ENCODE data around the gene UBE2D2.

UBE2D2 gene

DNA sequence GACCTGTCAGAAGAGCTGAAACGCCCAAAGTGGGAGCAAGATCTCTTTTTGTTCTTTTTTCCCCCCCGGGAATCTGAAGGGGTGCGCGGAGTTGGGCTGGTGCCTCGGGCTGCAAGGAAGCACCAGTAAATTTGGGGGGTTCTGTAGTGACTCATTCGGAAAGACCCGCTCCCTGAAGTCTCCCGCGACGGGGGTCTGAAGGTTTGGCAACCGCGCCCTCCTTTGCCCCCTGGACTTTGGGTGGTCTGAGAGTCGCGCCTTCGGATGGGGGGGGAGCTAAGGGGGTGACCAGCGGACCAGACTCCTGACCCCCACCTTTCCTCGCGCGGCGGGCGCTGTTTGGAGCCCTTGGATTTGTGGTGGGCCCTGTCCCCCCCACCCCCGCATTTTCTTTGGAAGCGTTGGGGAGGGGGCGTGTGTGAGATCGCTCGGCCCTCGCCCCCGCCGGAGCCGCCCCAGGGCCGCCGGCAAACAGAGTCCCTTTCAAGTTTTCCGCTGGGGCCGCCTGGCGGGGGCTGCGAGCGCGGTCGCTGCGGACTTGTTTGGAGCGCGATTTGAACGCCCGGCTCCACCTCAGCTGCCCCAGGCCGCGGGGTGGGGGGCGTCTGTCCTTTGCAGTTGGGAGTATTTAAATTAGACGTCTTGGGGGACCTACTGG, 89.0 kb downstream of the UBE2D2 start:
- Histone ChIP-seq H3K36me3 (ENCODE audit: insufficient read depth, low read length) (no peaks in the 10 kb centered on the region), H3K27ac (no peak overlapping the region), H3K9me3 (ENCODE audit: low read depth, low read length) (no peaks in the 10 kb centered on the region), H3K4me3 (peak overlapping the region; percentile 94), H3K9ac (ENCODE audit: insufficient read length) (peak overlapping the region; percentile 64)
- no peak for DNase-seq (ENCODE audit: low read depth, low spot score)
- TF ChIP-seq FOXP2 (optimal IDR thresholded peaks at IDR 0.05; ENCODE audit: control extremely low read depth, extremely low read length, insufficient read depth) (no peak), POLR2AphosphoS5 (IDR thresholded peaks at IDR 0.05; ENCODE audit: borderline replicate concordance, low read depth, low read length) (no peak), EZH2 (IDR thresholded peaks at IDR 0.05) (no peak)

DNA sequence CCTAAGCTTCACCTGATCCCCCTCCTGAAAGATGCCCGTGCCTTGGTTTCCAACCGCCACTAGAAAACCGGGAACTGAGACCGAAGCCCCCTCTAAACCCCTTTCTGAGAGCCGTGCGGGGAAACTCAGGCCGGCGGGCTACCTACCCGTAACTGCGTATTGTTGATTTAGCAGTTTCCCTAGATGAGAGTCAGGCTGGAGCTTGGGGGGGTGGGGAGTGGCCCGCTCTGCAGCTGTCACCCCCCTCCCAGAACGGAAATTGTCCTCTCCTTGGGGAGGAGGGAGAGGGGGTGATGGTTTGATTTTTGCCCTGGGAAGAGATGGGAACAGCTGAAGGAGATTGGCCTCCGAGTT, 89.5 kb downstream of the UBE2D2 start:
- no peaks in the 10 kb centered on the region for H3K36me3 ChIP-seq (ENCODE audit: insufficient read depth, low read length)
- H3K27ac ChIP-seq = no peak overlapping the region
- peak overlapping the region; percentile 94 for H3K4me3 ChIP-seq
- no peaks in the 10 kb centered on the region for H3K9me3 ChIP-seq (ENCODE audit: low read depth, low read length)
- TF ChIP-seq EZH2 (IDR thresholded peaks at IDR 0.05) (no peak), POLR2AphosphoS5 (IDR thresholded peaks at IDR 0.05; ENCODE audit: borderline replicate concordance, low read depth, low read length) (no peak), FOXP2 (optimal IDR thresholded peaks at IDR 0.05; ENCODE audit: control extremely low read depth, extremely low read length, insufficient read depth) (no peak)
- no peak for DNase-seq (ENCODE audit: low read depth, low spot score)
- H3K9ac ChIP-seq (ENCODE audit: insufficient read length) = peak overlapping the region; percentile 64

DNA sequence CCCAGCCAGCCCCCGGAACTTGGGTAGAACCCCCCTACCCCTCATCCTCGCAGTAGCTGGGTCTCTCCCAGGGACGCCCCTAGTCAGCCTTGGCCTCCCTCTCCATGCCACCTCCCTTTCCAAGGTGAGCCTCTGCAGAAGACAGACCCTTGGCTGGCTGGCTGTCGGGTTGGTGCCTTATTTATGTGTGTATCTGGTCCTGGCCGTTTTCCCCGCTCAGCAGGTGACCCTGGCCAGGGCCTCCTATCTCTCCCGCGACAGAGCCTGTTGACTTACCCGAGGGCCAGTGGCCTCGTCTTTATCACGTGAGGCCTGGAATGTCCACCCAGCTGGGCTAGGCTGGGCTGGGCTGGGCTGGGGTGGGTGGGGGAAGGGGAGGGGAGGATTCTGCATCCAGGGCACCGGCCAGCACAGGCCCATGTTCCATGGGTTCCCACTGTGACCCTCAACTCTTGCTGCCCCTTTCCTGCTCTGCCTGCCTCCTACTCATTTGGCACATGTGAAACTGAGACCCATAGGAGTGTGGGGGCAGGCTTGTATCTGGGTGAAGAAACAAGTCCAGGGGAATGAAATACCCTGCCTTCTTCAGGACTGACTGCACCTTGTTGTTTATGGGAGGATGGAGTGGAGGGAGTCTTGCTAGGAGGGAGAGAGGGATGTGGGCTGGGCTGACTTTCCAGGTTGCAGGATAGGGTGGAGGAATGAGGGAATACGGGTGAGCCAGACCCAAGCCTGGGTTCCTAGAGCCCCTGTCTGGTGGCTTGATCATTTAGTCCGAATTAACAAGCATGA, 90.1 kb downstream of the UBE2D2 start:
- no peak overlapping the region for H3K9ac ChIP-seq (ENCODE audit: insufficient read length)
- H3K27ac ChIP-seq = peak overlapping the region; percentile 75; the same call in 1 of the 2 replicates
- no peak for DNase-seq (ENCODE audit: low read depth, low spot score)
- no peaks in the 10 kb centered on the region for H3K36me3 ChIP-seq (ENCODE audit: insufficient read depth, low read length)
- TF ChIP-seq FOXP2 (optimal IDR thresholded peaks at IDR 0.05; ENCODE audit: control extremely low read depth, extremely low read length, insufficient read depth) = no peak
- TF ChIP-seq EZH2 (IDR thresholded peaks at IDR 0.05) = no peak
- TF ChIP-seq POLR2AphosphoS5 (IDR thresholded peaks at IDR 0.05; ENCODE audit: borderline replicate concordance, low read depth, low read length) = no peak
- H3K9me3 ChIP-seq (ENCODE audit: low read depth, low read length) = no peaks in the 10 kb centered on the region
- peak overlapping the region; percentile 94 for H3K4me3 ChIP-seq

DNA sequence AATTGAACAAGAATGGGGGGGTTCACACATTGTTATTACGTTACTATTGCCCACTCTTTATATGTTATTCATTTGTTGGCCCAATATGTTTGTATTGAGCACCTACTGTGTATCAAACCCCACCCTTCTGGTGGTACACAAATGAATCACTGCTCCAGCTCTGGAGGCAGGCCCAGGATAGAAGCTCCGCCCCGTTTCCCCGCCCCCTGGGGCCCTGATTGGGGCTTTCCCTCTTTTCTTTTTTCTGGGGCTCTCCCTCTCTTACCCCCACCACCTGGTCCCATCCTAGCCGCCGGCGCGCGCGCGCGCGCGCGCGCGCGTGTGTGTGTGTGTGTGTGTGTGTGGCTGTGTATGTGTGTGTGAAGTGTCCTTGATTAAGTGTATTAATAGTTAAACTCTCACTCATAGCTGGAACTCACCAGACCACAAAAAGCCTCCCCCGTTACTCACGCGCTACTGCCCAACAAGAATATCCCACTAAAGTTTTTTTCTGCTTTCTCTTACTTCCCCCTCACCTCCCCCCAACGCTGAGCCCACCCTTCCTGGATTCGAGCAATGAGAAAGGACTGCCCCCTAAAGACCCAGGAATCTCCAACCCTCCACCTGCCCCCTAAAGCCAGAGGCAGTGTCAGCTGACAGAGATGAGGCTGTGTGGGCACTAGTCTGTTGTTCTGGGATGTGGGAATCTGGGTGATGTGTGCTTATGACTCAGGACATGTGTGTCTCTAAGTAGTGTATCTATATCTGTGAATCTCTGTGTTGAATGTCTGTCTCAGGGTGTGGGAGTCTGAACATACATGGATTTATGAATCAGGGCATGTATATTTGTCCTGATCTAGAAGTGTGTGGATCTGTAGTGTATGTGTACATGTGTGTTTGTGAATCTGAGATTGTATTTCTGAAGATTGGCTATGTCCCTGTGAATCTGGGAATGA, 91.0 kb downstream of the UBE2D2 start:
- no peaks in the 10 kb centered on the region for H3K9me3 ChIP-seq (ENCODE audit: low read depth, low read length)
- H3K36me3 ChIP-seq (ENCODE audit: insufficient read depth, low read length) = no peaks in the 10 kb centered on the region
- DNase-seq (ENCODE audit: low read depth, low spot score) = no peak
- H3K27ac ChIP-seq = peak overlapping the region; percentile 88
- TF ChIP-seq EZH2 (IDR thresholded peaks at IDR 0.05) (no peak), POLR2AphosphoS5 (IDR thresholded peaks at IDR 0.05; ENCODE audit: borderline replicate concordance, low read depth, low read length) (no peak), FOXP2 (optimal IDR thresholded peaks at IDR 0.05; ENCODE audit: control extremely low read depth, extremely low read length, insufficient read depth) (no peak)
- H3K4me3 ChIP-seq = peak overlapping the region; percentile 62
- H3K9ac ChIP-seq (ENCODE audit: insufficient read length) = peak overlapping the region; percentile 13

DNA sequence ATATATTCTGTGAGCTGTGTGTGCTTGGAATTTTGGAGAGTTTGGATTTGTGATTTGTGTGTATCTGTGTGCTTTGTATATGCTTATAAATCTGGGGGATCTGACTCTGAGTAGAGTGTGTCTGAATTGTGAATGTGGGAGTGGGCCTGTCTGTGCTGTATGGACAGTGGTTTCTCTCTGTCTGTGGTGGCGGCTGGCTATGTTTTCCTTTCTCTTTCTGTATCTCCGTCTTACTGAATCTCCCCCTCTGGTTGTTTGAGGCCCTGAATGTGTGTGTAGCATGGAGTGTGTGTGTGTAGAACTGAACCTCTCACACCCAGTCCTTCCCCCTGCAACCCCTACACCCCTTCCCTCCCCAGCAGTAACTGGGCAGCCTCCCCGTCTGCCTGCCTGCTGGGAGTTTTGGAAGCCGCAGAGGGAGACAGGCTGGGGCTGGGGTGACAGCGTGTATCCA, 91.7 kb downstream of the UBE2D2 start:
- peak overlapping the region; percentile 62 for H3K4me3 ChIP-seq
- peak overlapping the region; percentile 13 for H3K9ac ChIP-seq (ENCODE audit: insufficient read length)
- no peaks in the 10 kb centered on the region for H3K36me3 ChIP-seq (ENCODE audit: insufficient read depth, low read length)
- H3K27ac ChIP-seq = peak overlapping the region; percentile 88
- no peak for DNase-seq (ENCODE audit: low read depth, low spot score)
- no peak for TF ChIP-seq POLR2AphosphoS5 (IDR thresholded peaks at IDR 0.05; ENCODE audit: borderline replicate concordance, low read depth, low read length)
- TF ChIP-seq FOXP2 (optimal IDR thresholded peaks at IDR 0.05; ENCODE audit: control extremely low read depth, extremely low read length, insufficient read depth) = no peak
- no peak for TF ChIP-seq EZH2 (IDR thresholded peaks at IDR 0.05)
- no peaks in the 10 kb centered on the region for H3K9me3 ChIP-seq (ENCODE audit: low read depth, low read length)

DNA sequence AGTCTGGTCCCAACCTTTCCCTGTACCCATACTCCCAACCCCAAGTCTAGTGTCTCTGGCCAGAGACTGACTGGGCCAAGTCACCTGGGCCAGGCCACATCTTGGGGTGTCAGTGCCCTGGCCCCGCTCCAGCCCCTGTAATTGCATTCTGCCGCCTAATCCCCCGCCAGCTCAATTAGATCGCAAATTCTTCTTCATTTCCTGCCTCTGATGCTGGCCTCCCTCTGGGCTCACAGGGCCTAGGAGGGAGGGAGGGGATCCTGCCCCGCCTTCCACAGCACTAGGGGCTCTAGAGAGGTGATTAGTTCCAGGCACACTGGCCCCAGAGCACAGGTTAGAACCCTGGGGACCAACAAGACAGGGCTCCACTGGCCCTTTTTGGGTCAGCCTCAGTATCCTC, 92.5 kb downstream of the UBE2D2 start:
- DNase-seq (ENCODE audit: low read depth, low spot score) = no peak
- no peak overlapping the region for H3K9ac ChIP-seq (ENCODE audit: insufficient read length)
- H3K36me3 ChIP-seq (ENCODE audit: insufficient read depth, low read length) = no peaks in the 10 kb centered on the region
- peak overlapping the region; percentile 62 for H3K4me3 ChIP-seq
- H3K27ac ChIP-seq = peak overlapping the region; percentile 88; the same call in 1 of the 2 replicates
- H3K9me3 ChIP-seq (ENCODE audit: low read depth, low read length) = no peaks in the 10 kb centered on the region
- no peak for TF ChIP-seq FOXP2 (optimal IDR thresholded peaks at IDR 0.05; ENCODE audit: control extremely low read depth, extremely low read length, insufficient read depth)
- no peak for TF ChIP-seq POLR2AphosphoS5 (IDR thresholded peaks at IDR 0.05; ENCODE audit: borderline replicate concordance, low read depth, low read length)
- TF ChIP-seq EZH2 (IDR thresholded peaks at IDR 0.05) = no peak

DNA sequence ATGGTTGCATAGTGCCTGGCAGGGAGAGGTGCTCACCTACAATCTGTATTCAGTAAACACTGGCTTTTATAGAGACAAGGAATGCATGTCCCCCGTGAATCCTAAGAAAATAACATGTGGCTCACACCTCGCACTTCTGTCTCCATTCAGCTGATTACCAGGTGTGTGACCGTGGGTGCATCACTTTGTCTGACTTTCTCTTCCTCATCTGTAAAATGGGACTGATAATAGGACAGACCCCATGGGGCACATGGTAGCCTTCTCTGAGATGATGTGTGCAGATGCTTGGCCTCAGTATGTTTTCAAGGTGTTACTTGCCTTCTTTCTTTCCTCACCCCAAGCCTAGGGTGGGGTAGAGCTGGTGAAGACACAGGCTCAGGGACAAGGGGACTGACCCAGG, 93.3 kb downstream of the UBE2D2 start:
- peak overlapping the region; percentile 30; the same call in 1 of the 2 replicates for H3K27ac ChIP-seq
- H3K36me3 ChIP-seq (ENCODE audit: insufficient read depth, low read length) = no peaks in the 10 kb centered on the region
- no peak overlapping the region for H3K4me3 ChIP-seq
- no peak for DNase-seq (ENCODE audit: low read depth, low spot score)
- no peak overlapping the region for H3K9ac ChIP-seq (ENCODE audit: insufficient read length)
- no peaks in the 10 kb centered on the region for H3K9me3 ChIP-seq (ENCODE audit: low read depth, low read length)
- no peak for TF ChIP-seq EZH2 (IDR thresholded peaks at IDR 0.05)
- no peak for TF ChIP-seq POLR2AphosphoS5 (IDR thresholded peaks at IDR 0.05; ENCODE audit: borderline replicate concordance, low read depth, low read length)
- TF ChIP-seq FOXP2 (optimal IDR thresholded peaks at IDR 0.05; ENCODE audit: control extremely low read depth, extremely low read length, insufficient read depth) = no peak

Data from SK-N-MC (cell line).